ENCODE results near the gene PRKCB. TPM values are rescaled to one million over a fixed set of nuclear protein-coding genes. Genes with fewer than 3 reads are reported as not detected.

The PRKCB gene
- total and polyA plus RNA-seq, 7 donors: 0.13 to 1.5 (median 0.83) TPM

GRCh38 chr16:23896832-23897821 lies 61.3 kb downstream of the PRKCB start:
- Histone ChIP-seq H3K4me1 (no peaks in the 10 kb centered on the region), H3K27ac (no peak overlapping the region), H3K36me3 (ENCODE audit: insufficient read depth in 1 of 2, low read depth in 1 of 2) (no peaks in the 10 kb centered on the region), H3K27me3 (ENCODE audit: insufficient read depth in 3 of 3, low read length in 2 of 3) (no peaks in the 10 kb centered on the region), H3K9me3 (no peaks in the 10 kb centered on the region), H3K4me3 (no peak overlapping the region)
- ATAC-seq (no peak), DNase-seq (no peak)
- intact Hi-C loops (cut with DNase I): no loop called here
- 57 to 72% (median 60%) methylated on average over 6 of the region's 6 CpGs for WGBS, 3 donors
- no peak for TF ChIP-seq CTCF (IDR thresholded peaks at IDR 0.05)

- H3K27ac ChIP-seq: no peak overlapping the region
- TF ChIP-seq CTCF (IDR thresholded peaks at IDR 0.05): no peak
- H3K27me3 ChIP-seq (ENCODE audit: insufficient read depth in 3 of 3, low read length in 2 of 3): no peaks in the 10 kb centered on the region
- DNase-seq (no peak), ATAC-seq (no peak)
- intact Hi-C loops (cut with DNase I): no loop called here
- H3K4me1 ChIP-seq: no peaks in the 10 kb centered on the region
- H3K36me3 ChIP-seq (ENCODE audit: insufficient read depth in 1 of 2, low read depth in 1 of 2): no peaks in the 10 kb centered on the region
- no peaks in the 10 kb centered on the region for H3K9me3 ChIP-seq
- 88 to 89% (median 89%) methylated on average over 8 of the region's 8 CpGs for WGBS, 3 donors
- no peak overlapping the region for H3K4me3 ChIP-seq
These were observed 63.1 kb downstream of the PRKCB start for GRCh38 chr16:23898682-23899430.

- WGBS, 3 donors: 81 to 89% (median 84%) methylated on average over 2 of the region's 2 CpGs
These were observed 64.1 kb downstream of the PRKCB start for GRCh38 chr16:23899869-23900268.

GRCh38 chr16:23900480-23901177 lies 64.8 kb downstream of the PRKCB start:
- no peak for TF ChIP-seq CTCF (IDR thresholded peaks at IDR 0.05)
- Histone ChIP-seq H3K9me3 (no peaks in the 10 kb centered on the region), H3K27ac (no peak overlapping the region), H3K36me3 (ENCODE audit: insufficient read depth in 1 of 2, low read depth in 1 of 2) (no peaks in the 10 kb centered on the region), H3K27me3 (ENCODE audit: insufficient read depth in 3 of 3, low read length in 2 of 3) (no peaks in the 10 kb centered on the region), H3K4me1 (no peaks in the 10 kb centered on the region), H3K4me3 (no peak overlapping the region)
- intact Hi-C loops (cut with DNase I): no loop called here
- DNase-seq: no peak
- 70 to 76% (median 73%) methylated on average over 7 of the region's 7 CpGs for WGBS, 3 donors
- ATAC-seq: no peak

More at GRCh38 chr16:23899869-23900268, 64.1 kb downstream of the PRKCB start:
- no peaks in the 10 kb centered on the region for H3K9me3 ChIP-seq
- TF ChIP-seq CTCF (IDR thresholded peaks at IDR 0.05): no peak
- no peak overlapping the region for H3K4me3 ChIP-seq
- intact Hi-C loops (cut with DNase I): no loop called here
- no peaks in the 10 kb centered on the region for H3K36me3 ChIP-seq (ENCODE audit: insufficient read depth in 1 of 2, low read depth in 1 of 2)
- H3K4me1 ChIP-seq: no peaks in the 10 kb centered on the region
- no peak for ATAC-seq
- no peaks in the 10 kb centered on the region for H3K27me3 ChIP-seq (ENCODE audit: insufficient read depth in 3 of 3, low read length in 2 of 3)
- DNase-seq: no peak
- H3K27ac ChIP-seq: no peak overlapping the region
